IPS DF 19.7 (cell line): ENCODE measurements around the gene STK35.

ENCODE experiments used
- DNase-seq: peaks from one replicate; pipeline ENCODE4 v3.0.0-alpha.2; 2013; ENCODE audit warnings: low read depth, low spot score

The STK35 gene

DNA sequence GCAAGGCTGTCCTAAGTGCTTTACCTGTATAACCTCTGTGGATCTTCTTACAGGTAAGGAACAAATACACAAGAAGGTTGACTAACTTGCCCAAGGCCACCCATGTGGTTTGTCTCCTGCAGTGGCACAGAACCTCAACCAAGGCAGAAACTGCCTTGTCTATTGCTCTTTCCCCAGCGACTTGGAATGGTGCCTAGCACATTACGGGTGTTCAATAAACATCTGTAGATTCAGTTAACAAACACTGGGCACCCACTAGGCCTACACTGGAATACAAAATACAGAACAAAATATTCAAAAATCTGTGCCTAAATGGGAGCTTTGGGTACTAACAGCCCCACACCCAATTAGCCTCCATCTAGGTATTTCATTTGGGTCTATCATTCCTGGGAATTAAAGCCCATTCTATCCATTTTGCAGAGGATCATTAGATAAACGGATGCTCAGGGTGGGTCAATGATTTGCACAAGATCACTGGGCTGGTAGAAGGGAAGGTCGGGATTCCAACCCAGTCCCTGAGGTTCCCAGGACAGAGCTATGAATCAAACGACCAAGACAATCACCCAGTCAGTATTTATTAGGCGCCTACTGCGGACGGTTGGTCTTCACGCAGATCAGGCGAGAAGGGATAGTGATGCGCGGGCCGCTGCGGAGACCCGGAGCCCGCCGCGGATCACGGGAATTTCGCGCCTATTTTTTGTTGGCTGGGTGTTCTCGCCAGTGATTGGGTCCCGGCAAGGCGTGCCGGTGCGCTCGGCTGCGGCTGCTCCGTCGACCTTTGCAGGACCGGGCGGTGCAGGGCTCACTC, at the start of gene STK35:
STK35 (plus strand) TSS at position 771 of the 808 bp plus-strand sequence. CDS start 55 bp downstream, outside the sequence.
- DNase-seq: no peak

DNA sequence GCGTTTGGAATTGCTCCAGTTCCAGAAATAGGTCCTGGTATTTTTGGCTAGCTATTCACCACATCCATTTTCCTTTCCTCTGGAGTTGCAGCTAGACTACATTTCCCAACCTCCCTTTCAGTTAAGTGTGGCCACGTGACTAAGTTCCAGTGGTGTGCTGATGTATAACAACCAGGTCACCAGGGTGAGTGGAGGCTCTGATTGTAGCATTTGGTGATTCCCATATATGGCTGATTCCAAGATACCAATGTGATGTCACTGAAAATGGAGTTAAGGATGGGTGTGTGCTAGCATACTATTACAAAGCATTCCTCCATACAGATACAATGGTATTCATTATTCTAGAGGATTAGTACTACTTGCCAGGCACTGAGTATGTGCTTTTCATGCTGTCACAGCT, 49.7 kb upstream of the STK35 start:
- DNase-seq: peak; percentile 15

DNA sequence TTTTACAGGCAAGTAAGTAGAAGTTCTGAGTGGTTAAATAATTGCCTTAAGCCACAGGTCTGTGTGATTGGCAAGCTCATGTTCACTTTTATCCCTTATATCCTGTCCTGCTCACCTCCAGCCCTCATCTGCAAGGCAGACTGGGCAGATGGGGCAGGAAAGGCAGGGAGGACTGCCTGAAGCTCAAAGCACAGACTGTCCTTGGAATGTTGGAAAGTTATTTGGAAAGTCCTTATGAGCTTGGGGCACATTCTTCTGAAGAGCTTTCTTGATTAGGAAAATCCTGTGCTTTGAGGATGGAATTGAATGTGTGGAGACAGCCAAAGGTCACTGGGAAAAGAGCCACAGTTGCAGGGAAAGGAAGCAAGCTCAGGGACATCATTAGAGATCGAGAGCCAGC, 48.9 kb upstream of the STK35 start:
- DNase-seq: no peak

DNA sequence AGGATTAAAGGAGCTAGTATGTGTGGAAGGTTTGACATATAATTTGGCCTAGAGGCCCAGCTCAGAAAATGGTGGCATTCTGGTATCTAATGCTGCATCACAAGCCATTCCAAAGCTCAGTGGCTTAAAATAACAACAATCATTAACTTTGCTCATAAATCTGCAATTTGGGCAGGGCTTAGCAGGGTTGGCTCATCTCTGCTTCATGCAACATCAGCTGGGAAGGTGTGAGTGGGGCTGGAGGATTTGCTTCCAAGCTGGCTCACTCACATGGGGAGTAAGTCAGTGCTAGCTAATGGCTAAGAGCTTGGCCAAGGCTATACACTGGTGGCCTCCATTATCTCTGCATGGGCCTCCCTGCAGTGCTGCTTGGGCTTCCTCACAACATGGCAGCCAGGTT, 48.0 kb upstream of the STK35 start:
- DNase-seq: no peak

DNA sequence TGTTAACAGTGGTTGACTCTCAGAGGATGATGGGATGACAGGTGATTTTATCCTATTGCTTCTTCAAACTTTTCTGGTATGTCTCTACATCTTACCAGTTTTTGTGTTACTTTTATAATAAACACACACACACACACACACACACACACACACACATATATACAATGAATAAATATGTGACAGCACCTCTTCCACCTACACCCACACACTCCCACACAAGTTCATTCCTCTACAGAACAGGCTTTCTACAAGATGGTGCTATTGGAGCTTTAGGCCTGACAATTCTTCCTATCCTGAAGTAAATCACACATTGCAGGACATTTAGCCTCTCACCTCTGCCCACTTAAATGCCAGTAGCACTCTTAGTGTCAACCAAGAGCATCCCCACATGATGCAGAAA, 46.7 kb upstream of the STK35 start:
- no peak for DNase-seq

DNA sequence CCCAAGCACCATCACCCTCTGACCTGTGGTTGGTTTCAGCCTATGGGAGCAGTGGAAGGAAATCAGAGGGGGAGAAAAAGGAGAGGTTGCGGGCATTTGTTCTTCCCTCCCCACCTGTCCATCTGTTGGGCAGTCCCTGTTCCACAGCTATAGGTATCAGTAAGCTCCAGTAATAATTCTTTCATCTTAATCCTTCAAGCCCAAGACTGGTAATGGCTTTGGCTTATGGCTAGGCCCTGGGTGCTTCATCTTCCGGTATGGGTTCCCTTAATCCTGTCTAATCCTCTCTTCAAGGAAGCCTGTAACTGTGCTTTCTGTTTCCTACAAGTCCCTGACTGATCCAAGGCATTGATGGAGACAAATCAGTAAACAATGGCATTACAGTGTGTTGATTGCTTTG, 42.2 kb upstream of the STK35 start:
- DNase-seq: no peak

DNA sequence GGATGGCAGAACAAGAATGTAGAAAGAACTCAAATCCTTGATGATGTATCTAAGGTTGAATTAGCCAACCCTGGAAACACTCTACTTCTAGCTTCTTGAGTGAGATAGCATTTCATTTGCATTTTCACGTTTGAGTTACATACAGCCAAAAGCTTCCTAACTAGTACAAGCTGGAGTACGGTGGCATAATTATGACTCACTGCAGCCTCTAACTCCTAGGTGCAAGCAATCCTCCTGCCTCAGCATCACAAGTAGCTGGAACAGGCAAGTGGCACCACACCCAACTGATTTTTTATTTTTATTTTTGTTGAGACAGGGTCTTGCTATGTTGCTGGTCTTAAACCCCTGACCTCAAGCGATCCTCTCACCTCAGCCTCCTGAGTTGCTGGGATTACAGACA, 36.5 kb upstream of the STK35 start:
- DNase-seq: no peak

DNA sequence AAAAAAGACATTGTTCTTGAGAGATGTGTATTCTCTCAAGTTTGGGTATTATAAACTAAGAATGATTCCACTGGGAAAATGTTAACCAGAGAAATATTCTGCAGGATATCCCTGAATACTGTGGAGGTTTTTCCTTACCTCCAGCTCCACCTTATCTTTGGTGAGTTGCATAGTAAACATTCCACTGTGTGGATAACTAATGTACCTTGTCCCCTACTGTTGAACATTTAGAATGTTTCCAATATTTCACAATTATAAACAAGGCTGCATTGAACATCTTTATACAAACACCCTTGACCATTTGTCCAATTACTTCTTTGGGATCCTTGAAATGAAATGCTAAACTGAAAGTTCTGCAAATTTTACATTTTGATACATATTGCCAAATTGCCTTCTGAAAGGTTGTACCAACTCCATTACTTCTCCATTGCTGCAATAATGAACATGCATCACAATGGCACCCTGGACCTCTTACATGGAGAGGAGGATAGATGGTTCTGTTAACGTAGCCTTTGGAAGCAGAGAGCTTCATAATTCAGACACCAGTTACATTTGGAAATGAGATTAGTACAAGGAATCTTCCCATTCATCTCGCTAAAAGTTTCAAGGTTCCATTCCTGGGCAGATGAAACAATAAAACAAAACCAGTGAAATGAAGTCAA, 35.0 kb upstream of the STK35 start:
- DNase-seq: no peak

DNA sequence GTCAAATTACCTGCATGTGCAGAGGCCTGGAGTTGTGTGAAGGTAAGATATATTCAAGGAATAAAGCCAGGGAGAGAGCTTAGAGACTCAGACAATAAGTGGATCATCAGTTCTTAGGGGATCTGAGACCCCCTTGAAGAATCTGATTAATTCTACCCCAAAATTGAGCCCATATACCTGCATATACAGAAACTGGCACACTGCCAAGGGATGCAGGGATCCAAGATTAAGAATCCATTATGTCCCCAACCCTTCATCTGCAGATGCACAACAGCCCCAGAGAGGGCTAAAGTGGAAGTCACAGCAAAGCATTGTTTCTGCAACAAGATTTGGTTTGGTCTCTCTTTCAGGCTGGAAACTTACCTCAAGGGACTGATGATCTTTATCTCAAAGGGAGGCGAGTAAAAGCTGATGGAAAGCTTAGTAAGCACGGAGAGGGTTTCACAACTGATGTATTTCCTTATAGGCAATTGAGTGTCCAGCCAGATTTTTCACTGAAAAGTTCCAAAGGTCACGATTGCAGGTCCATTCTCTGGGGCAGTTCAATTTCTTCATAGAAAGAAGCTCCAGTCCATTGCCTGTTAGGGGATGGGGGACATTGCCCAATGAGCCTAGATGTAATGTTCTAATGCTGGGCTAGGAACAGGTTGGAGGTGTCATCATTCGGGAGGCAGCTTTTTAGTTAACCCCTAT, 20.9 kb upstream of the STK35 start:
- no peak for DNase-seq

DNA sequence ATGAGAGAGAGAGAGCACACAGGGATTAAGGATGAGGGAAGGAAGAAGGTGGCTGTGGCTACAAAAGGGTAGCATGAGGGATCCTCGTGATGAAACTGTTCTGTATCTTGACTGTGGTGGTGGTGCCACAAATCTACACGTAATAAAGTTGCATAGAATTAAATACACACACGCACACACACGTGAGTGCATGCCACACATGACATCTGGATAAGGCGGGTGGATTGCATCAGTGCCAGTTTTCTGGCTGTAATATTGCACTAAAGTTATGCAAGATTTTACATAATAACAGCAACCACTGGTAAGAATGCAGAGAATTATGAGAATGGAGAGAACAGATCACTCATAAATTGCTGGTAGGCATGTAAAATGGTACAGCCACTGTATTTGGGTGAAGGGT, 16.9 kb upstream of the STK35 start:
- no peak for DNase-seq

DNA sequence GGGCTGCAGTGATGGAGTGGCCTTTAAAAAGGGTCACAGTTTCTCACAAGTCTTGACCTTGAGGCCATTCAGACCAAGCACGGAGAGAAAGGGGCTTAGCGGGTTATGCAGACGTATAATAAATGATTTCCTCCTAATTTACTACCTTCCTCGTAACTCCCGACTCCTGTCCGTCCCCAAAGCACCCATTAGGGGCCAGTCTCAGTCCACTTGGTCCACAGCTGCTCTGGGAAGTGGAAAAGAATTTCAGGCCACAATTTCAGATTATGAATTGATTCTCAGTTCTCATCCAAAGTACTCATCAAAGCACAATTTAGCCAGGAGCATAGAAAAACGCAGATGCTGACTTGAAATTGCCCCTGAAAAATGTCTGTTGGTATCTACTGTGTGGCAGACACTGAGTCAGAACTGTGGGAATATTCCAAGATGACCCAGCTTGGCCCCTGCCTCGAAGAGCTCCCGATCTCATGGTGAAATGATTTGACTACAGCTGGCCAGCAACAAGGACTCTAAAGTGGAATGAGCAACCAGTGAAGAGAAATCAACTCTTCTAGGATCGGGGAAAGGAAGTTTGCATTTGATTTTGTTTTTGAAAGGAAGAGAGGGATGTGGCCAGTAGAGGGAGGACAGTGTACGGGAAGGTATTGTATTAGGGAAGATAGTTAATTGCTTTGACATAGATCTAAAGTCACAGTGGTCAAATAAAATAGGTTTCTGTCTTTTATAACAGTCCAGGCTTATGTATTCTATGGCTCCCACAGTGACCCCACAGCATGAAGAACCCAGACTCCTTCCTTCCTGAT, 15.2 kb upstream of the STK35 start:
- no peak for DNase-seq

DNA sequence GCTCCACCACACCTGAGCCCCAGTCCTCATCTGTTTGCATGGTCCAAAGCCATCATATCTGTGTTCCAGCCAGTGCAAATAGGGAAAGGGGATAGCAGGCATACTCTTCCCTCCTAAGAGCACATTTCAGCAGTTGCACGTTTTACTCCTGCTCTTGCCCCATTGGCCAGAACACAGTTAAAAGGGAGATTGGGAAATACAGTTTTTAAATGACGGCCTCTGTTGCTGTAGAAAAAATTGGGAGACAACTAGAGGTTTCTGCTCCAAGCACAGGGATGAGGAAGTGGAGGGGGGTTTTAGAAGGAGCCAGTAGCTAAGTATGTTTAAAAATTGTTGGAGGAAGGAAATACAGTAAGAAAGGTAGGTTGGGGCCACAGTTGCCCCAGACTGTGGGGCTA, 14.6 kb upstream of the STK35 start:
- no peak for DNase-seq

DNA sequence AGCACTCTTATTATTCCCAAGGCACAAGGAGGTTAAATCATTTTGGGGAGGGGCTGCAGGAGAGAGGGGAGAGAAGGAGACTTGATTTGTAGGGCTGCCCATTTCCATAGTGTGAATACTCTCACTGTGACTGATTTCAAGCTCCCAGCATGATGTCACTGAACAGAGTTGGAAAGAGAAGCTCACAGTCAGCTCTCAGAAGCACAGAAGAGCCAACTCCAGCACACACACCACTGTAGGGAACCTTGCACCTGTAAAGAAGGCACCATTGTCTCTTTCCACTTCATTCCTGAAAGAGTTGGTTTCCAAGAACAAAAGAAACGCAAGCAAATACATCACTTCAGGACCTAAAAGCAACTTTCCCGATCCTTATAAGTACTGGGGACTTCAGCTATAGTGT, 12.7 kb upstream of the STK35 start:
- no peak for DNase-seq

DNA sequence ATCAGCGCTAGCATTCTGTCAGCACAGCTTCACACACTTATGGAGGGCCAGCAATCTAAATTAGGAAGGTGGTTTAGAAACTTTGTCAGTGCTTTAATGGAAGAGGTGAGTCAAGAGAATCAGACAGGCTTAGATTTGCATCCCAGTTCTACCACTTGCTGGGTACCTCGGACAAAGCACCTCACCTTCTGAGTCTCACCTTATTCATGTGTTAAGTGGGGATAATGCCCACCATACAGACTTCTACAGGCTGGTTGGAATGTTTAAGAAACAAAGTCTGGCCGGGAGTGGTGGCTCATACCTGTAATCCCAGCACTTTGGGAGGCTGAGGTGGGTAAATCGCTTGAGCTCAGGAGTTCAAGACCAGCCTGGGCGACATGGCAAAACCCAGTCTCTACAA, 12.2 kb upstream of the STK35 start:
- no peak for DNase-seq

DNA sequence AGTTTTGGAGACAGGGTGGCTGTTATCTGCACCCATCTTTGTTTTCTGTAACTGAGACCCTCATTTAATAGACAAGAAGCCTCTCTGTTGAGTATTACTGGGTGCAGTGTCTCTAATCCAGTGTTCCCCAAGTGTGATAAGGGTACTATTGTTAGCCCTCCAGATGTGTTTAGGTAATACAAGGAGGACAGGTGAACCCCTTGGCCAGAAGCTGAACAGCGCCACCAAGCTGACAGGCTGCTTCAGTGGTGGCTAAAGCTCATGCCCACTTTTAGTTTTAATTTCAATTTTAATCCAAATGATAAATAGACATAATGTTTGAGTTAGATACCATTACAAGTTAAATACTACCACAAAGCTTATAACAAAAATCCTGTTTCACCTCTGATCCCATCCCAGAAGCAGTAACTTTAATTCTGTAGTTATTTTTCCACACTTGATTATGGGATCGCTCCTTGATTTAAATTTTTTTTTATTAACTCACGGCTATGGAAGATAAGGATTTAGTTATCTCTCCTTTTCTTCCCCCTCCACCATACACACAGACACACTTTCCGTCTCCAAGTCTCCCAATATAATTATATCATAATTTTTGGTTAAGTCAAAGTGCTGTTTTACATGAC, 8.4 kb upstream of the STK35 start:
- no peak for DNase-seq

DNA sequence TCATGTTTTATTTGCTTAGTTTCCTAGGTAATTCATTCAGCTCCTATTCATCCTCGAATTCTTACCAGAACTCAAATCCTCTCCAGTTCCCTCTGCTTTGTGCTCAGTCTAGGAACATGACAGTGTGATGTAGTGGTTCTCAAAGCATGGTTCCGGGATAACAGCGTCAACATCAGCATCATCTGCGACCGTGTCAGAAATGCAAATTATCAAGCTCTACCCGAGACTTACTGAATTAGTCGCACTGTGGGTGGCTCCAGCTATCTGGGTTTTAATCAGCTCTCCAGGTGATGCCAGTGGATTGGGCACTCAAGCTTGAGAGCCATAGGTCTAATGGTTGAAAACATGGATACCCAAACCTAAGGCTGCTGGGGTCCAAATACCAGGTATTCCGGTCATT, 7.7 kb upstream of the STK35 start:
- no peak for DNase-seq

DNA sequence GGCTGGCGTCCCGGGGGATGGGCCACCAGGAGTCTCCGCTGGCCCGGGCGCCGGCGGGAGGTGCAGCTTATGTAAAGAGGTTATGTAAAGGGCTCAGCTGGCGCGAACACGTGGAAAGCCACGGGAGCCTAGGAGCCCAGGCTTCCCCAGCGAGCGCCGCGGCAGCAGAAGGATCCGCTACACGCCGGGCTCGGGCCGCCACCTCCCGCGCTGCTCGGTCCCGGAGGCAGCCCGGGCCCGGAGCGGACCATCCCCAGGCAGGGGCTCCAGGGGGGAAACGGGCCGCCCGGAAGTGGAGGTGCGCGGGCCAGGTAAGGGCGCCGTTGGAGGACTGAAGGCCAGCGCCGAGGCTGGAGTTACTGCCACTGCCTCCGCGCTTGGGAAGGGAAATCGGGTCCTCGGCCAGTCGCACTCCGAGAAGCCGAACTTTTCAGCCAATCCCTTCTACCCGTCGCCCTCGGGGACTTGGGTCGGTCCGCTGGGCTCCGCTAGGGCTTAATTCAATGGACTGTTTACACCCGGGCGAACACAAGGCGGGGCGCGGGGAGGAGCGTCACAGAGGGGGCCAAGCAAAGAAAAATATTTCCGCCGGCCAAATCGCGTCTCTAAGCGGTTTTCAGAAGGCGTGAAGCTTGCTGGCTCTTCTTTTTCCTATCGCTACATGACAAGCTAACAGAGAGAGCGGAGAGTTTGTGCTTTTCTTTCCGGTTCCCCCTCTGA, 398 bp downstream of the STK35 start:
- DNase-seq: peak; percentile 60

DNA sequence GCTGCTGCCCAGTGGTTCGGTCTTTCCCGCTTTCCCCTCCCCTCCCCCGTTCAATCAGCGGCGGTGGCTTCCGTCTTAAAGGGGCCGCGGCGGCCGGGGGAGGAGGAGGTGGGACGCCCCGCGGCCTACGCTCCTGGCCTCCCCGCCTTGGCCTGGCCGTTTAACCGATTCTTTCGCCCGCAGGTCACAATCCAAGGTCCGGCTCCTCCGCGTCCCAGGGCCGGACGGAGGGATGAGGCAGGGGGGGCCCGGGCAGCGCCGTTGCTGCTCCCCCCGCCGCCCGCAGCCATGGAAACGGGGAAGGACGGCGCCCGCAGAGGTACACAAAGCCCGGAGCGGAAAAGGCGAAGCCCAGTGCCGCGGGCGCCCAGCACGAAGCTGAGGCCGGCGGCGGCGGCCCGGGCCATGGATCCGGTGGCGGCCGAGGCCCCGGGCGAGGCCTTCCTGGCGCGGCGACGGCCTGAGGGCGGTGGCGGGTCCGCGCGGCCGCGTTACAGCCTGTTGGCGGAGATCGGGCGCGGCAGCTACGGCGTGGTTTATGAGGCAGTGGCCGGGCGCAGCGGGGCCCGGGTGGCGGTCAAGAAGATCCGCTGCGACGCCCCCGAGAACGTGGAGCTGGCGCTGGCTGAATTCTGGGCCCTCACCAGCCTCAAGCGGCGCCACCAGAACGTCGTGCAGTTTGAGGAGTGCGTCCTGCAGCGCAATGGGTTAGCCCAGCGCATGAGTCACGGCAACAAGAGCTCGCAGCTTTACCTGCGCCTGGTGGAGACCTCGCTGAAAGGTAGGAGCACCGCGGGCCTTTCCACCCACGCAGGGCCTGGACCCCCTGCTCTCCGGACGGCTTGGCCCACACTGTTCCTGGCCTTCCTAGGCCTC, 1.2 kb downstream of the STK35 start:
- no peak for DNase-seq

DNA sequence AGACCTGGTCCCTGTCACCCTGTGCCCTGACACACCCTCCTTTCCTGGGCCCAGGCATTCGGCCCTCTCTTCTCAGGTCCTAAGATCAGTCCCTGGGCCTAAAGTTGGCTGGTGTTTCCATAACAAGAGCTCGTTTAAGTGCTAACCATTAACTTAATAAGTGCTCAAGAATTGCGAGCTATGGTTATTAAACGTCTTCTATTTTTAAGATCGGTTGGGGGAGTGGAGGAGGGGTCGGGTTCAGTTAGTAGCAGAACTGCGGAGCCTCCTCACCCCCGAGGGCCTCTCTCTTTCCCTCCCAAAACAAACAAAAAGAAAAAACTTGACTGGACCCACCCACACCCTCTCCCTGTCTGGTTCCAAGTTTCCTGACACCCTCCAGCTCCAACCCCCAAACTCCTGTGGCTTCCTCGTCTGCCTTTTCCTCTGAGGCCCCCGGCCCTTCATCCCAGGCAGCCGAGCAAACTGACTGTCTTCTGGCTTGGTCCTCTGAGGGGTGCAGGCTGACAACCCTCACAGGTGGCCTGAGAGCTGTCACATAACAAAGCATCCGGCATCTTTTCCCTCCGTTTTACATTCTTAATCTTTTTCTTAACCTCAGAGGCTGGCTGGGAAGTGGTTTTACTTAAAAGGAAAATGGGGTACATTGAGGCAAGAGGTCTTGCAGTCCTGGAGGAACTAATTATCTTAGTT, 2.0 kb downstream of the STK35 start:
- no peak for DNase-seq
